Lung (tissue), 12 donors: ENCODE data around the gene RHEBL1. TPM values are rescaled to one million over a fixed set of nuclear protein-coding genes. Genes with fewer than 3 reads are reported as not detected.

Experiments
- ATAC-seq: fragments of 200-7000 bp; cut with Tn5 transposase; one replicate; pipeline ENCODE4 v1.9.1; 2020; ENCODE audit warnings: moderate number of reproducible peaks; ENCODE audit not compliant: insufficient read depth, low FRiP score
- DNase-seq, 3 donors: peaks; one replicate each; pipeline ENCODE4 v3.0.0-alpha.2; 2013 to 2017
- H3K27ac ChIP-seq, 2 donors: one replicate each; pipeline ENCODE4 v1.5.1; 2013; ENCODE audit warnings: mild to moderate bottlenecking in 2 of 2, moderate library complexity in 2 of 2, control low read depth in 1 of 2, inconsistent platforms in 1 of 2, low read depth in 1 of 2, low read length in 1 of 2
- H3K27me3 ChIP-seq, 3 donors: one replicate each; pipeline ENCODE4 v1.5.1; 2013; ENCODE audit warnings: low read length in 2 of 3; ENCODE audit not compliant: control insufficient read depth in 3 of 3, insufficient read depth in 3 of 3
- H3K36me3 ChIP-seq, 4 donors: one replicate each; pipeline ENCODE4 v1.5.1; 2013; ENCODE audit warnings: low read length in 4 of 4, mild to moderate bottlenecking in 1 of 4, moderate library complexity in 1 of 4; ENCODE audit not compliant: control insufficient read depth in 4 of 4, insufficient read depth in 4 of 4
- H3K4me1 ChIP-seq, 5 donors: one replicate each; pipeline ENCODE4 v1.5.1; 2013; ENCODE audit warnings: low read length in 5 of 5, mild to moderate bottlenecking in 2 of 5, moderate library complexity in 1 of 5; ENCODE audit not compliant: control insufficient read depth in 5 of 5, insufficient read depth in 5 of 5
- H3K4me3 ChIP-seq: one replicate; pipeline ENCODE4 v1.5.1; 2013; ENCODE audit warnings: mild to moderate bottlenecking, control low read depth, moderate library complexity
- H3K9ac ChIP-seq, 2 donors: one replicate each; pipeline ENCODE4 v1.5.1; 2013; ENCODE audit warnings: low read length in 2 of 2, control low read depth in 1 of 2; ENCODE audit not compliant: insufficient read depth in 1 of 2
- H3K9me3 ChIP-seq, 4 donors: one replicate each; pipeline ENCODE4 v1.5.1; 2013; ENCODE audit warnings: low read length in 3 of 4, mild to moderate bottlenecking in 1 of 4, moderate library complexity in 1 of 4; ENCODE audit not compliant: control insufficient read depth in 4 of 4, insufficient read depth in 3 of 4
- CTCF ChIP-seq: IDR thresholded peaks from 2 replicates; pipeline ENCODE4 v1.5.1; 2012; ENCODE audit warnings: mild to moderate bottlenecking; ENCODE audit errors: control extremely low read depth, extremely low read depth
- WGBS, 2 donors: extraction: QIAGEN DNeasy Blood & Tissue Kit; methylation state at CpG; one replicate each; pipeline ENCODE4 v1.1.7; 2013; 5-methylcytosine and 5-hydroxymethylcytosine counted together
- polyA plus RNA-seq, 2 donors: library from polyadenylated mRNA; stranded (reverse); fragments of 200-250 nt; gene quantifications; one replicate each; pipeline ENCODE4 v1.2.1, GENCODE V29; 2013
- total RNA-seq, 2 donors: library from RNA; depleted of rRNA in 1 of 2; stranded (reverse); fragments of >200 nt in 1 of 2; gene quantifications; one replicate each; pipeline ENCODE4 v1.2.1, GENCODE V29; 2014 to 2021
- donor health status: control.
- donor health status: control.
- donor health status: Bipolar disorder and iron deficiency.
- donor health status: healthy.
- donor health status: DM: yes; HTN: yes; CAD: no.

Gene RHEBL1
- total and polyA plus RNA-seq, 4 donors = 0.51 to 2.6 (median 2.1) TPM

- DNase-seq = peak in 1 of 3 donors; percentile 38
- H3K4me3 ChIP-seq = peak overlapping the region; percentile 41
- H3K9ac ChIP-seq = peak overlapping the region; percentile 56 to 82
- no peak for ATAC-seq
- peaks cover under 1 to 19% (median 11%) of the 10 kb centered on the region in 4 donors for H3K36me3 ChIP-seq
- H3K27me3 ChIP-seq = no peaks in the 10 kb centered on the region
- H3K4me1 ChIP-seq = peaks cover 11 to 50% (median 20%) of the 10 kb centered on the region in 5 donors
- no peak for TF ChIP-seq CTCF
- no peaks in the 10 kb centered on the region for H3K9me3 ChIP-seq
- WGBS, 2 donors = 0 to 2% methylated on average over 4 of the region's 4 CpGs
- H3K27ac ChIP-seq = peak overlapping the region; percentile 18 to 40
Observed at GRCh38 chr12:49057888-49058287, 11.9 kb downstream of the RHEBL1 start.

- Histone ChIP-seq H3K4me1 (peaks cover 10 to 44% (median 20%) of the 10 kb centered on the region in 5 donors), H3K27me3 (no peaks in the 10 kb centered on the region), H3K9me3 (no peaks in the 10 kb centered on the region), H3K9ac (peak overlapping the region in 1 of 2 donors; percentile 33), H3K36me3 (peaks cover 13 to 36% (median 22%) of the 10 kb centered on the region in 4 donors), H3K4me3 (no peak overlapping the region), H3K27ac (peak overlapping the region in 1 of 2 donors; percentile 9)
- peak; percentile 40 to 73 (median 65) for DNase-seq
- peak; percentile 38 for ATAC-seq
- WGBS, 2 donors = 24 to 25% methylated on average over 7 of the region's 7 CpGs
- TF ChIP-seq CTCF = no peak
Observed at GRCh38 chr12:49055978-49056754, 13.6 kb downstream of the RHEBL1 start.

GRCh38 chr12:49055092-49055491 is 14.7 kb downstream of the RHEBL1 start:
- Histone ChIP-seq H3K27me3 (no peaks in the 10 kb centered on the region), H3K27ac (no peak overlapping the region), H3K9ac (no peak overlapping the region), H3K4me3 (no peak overlapping the region), H3K9me3 (no peaks in the 10 kb centered on the region), H3K4me1 (peaks cover 9 to 43% (median 20%) of the 10 kb centered on the region in 5 donors), H3K36me3 (peaks cover 18 to 47% (median 28%) of the 10 kb centered on the region in 4 donors)
- no peak for ATAC-seq
- WGBS, 2 donors = 80 to 91% methylated on average over 4 of the region's 4 CpGs
- no peak for TF ChIP-seq CTCF
- DNase-seq = no peak
